ENCODE results near the gene DDR2.

Gene DDR2

DNA sequence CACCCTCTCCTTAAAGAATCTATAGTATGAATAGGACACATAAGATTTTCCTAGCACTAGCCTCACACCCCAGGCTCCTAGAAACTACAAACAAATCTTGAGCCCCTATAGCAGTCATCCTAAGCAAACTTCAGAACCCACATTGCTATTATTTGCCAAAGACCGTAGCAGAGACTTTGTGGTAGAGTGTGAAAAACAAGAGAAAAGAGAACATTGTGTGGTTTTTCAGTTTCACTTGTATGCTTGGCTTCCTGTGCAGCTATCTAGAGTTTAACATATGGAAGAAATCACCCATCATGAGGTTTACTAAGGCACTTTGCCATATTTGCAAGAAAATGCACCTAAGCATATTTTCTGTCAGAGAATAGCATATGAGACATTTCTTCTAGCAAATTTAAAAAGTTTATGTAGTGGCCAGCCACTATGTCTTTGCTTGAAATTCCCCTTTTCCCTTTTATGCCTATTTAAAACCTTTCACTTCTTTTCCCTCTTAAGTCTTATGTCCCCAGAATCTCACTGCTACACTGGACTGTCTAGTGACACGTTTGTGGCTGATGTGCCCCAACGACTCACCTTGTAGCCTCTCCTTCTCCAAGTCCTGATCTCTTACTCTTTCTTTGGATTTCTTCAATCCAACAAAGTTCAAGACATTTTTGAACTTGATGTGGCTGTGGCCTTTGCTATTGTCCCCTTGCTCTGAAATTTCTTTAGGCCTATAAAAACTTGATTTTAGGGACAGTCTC is 203.1 kb downstream of the DDR2 start:
- DNase-seq (ENCODE audit: low spot score), result no peak

Data from pons (tissue), 1 donor.